Measurements from ENCODE around the gene MPP1.

MPP1 gene

DNA sequence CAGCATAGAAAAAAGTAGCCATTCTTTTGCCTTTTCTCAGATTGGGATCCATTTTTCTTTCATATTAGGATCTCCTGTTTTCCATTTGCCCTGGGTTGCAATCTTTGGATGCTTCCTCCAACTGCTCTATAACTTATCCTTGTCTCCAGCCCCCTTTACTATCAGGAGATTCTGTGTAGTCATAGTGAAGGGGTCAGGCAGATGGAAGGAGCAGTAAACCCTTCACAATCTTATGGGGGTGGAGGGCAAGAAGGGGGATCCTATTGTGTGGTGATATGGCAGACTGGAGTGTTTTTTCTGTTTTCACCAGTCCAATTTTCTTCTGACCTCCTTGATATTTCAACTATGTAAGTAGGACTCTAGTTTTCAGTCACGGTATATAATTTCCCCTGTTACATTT is 30.9 kb upstream of the MPP1 start:
- Histone ChIP-seq H3K27me3 (ENCODE audit: insufficient read depth, poor library complexity, severe bottlenecking) (no peaks in the 10 kb centered on the region), H3K27ac (replicated peaks) (no peak overlapping the region), H3K4me3 (replicated peaks; ENCODE audit: insufficient read depth, low read length) (no peak overlapping the region)
- TF ChIP-seq GABPA (IDR thresholded peaks at IDR 0.05; ENCODE audit: low read depth) (no peak), POLR2AphosphoS5 (IDR thresholded peaks at IDR 0.05; ENCODE audit: low read depth) (no peak)
- TF ChIP-seq, protein P1, sequence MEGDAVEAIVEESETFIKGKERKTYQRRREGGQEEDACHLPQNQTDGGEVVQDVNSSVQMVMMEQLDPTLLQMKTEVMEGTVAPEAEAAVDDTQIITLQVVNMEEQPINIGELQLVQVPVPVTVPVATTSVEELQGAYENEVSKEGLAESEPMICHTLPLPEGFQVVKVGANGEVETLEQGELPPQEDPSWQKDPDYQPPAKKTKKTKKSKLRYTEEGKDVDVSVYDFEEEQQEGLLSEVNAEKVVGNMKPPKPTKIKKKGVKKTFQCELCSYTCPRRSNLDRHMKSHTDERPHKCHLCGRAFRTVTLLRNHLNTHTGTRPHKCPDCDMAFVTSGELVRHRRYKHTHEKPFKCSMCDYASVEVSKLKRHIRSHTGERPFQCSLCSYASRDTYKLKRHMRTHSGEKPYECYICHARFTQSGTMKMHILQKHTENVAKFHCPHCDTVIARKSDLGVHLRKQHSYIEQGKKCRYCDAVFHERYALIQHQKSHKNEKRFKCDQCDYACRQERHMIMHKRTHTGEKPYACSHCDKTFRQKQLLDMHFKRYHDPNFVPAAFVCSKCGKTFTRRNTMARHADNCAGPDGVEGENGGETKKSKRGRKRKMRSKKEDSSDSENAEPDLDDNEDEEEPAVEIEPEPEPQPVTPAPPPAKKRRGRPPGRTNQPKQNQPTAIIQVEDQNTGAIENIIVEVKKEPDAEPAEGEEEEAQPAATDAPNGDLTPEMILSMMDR (IDR thresholded peaks at IDR 0.05; ENCODE audit: insufficient read depth, low read length) = no peak
- no peak for DNase-seq (ENCODE audit: low read depth in 1 of 2, low spot score in 1 of 2)

DNA sequence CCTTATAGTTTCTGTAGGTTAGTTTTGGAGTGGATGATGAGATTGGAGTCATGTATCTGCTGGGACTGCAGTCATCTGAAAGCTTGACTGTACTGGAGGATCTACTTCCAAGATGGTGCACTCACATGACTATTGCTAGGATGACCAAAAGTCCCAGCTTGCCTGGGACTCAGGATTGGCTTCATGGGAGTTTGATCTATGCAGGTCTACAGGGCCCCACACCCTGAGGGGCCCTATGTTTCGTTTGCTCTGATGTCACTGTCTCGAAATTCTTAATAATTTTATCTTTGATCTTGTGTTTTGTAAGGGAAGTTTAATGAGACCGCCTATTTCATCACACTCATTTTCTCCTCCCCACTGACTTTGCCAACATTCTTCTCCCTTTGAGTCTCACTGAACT is 29.3 kb upstream of the MPP1 start, which contains the start of gene SMIM9:
Gene SMIM9, minus strand, starts transcription at position 101 of the 400 bp plus-strand sequence. CDS start 3,806 bp downstream, outside the sequence.
- TF ChIP-seq, protein P2, sequence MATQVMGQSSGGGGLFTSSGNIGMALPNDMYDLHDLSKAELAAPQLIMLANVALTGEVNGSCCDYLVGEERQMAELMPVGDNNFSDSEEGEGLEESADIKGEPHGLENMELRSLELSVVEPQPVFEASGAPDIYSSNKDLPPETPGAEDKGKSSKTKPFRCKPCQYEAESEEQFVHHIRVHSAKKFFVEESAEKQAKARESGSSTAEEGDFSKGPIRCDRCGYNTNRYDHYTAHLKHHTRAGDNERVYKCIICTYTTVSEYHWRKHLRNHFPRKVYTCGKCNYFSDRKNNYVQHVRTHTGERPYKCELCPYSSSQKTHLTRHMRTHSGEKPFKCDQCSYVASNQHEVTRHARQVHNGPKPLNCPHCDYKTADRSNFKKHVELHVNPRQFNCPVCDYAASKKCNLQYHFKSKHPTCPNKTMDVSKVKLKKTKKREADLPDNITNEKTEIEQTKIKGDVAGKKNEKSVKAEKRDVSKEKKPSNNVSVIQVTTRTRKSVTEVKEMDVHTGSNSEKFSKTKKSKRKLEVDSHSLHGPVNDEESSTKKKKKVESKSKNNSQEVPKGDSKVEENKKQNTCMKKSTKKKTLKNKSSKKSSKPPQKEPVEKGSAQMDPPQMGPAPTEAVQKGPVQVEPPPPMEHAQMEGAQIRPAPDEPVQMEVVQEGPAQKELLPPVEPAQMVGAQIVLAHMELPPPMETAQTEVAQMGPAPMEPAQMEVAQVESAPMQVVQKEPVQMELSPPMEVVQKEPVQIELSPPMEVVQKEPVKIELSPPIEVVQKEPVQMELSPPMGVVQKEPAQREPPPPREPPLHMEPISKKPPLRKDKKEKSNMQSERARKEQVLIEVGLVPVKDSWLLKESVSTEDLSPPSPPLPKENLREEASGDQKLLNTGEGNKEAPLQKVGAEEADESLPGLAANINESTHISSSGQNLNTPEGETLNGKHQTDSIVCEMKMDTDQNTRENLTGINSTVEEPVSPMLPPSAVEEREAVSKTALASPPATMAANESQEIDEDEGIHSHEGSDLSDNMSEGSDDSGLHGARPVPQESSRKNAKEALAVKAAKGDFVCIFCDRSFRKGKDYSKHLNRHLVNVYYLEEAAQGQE (IDR thresholded peaks at IDR 0.05; ENCODE audit: insufficient replicate concordance, low read depth) = no peak
- no peak for TF ChIP-seq GABPA (IDR thresholded peaks at IDR 0.05; ENCODE audit: low read depth)
- no peak for TF ChIP-seq SPI1 (IDR thresholded peaks at IDR 0.05; ENCODE audit: borderline replicate concordance, low read depth)
- TF ChIP-seq, protein P1 (IDR thresholded peaks at IDR 0.05; ENCODE audit: insufficient read depth, low read length) = no peak
- TF ChIP-seq POLR2AphosphoS5 (IDR thresholded peaks at IDR 0.05; ENCODE audit: low read depth) = no peak
- H3K27me3 ChIP-seq (ENCODE audit: insufficient read depth, poor library complexity, severe bottlenecking) = no peaks in the 10 kb centered on the region
- no peak for DNase-seq (ENCODE audit: low read depth in 1 of 2, low spot score in 1 of 2)
- H3K27ac ChIP-seq (replicated peaks) = no peak within 1 kb of the TSS
- no peak within 1 kb of the TSS for H3K4me3 ChIP-seq (replicated peaks; ENCODE audit: insufficient read depth, low read length)

DNA sequence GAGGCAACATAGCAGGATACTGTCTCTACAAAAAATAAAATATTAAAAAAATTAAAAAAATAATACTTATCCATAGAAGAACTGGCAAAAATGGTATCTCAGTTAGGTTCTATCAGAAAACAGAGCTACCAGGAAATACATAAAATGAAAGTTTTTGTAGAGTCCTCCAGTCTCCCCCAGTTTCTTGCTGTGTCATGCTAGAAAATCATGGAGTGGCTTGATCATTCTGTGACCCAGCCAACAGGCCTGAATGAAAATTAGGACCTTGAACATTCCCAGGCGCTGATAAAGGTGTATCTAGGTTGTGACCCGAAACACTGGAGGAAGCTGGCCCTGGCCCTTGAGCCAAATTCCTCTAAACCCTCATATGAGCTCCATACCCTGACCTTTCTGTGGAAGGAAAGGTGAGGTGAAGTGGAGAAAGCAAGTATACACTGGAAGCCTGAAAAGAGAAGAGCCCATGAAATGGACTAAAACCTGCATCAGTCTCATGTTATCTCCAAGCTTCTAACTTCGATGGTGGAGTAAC is 28.5 kb upstream of the MPP1 start:
- Histone ChIP-seq H3K4me3 (replicated peaks; ENCODE audit: insufficient read depth, low read length) (no peak overlapping the region), H3K27me3 (ENCODE audit: insufficient read depth, poor library complexity, severe bottlenecking) (no peaks in the 10 kb centered on the region), H3K27ac (replicated peaks) (no peak overlapping the region)
- no peak for DNase-seq (ENCODE audit: low read depth in 1 of 2, low spot score in 1 of 2)
- TF ChIP-seq, protein P2 (IDR thresholded peaks at IDR 0.05; ENCODE audit: insufficient replicate concordance, low read depth) = no peak
- TF ChIP-seq SPI1 (IDR thresholded peaks at IDR 0.05; ENCODE audit: borderline replicate concordance, low read depth) = no peak
- TF ChIP-seq GABPA (IDR thresholded peaks at IDR 0.05; ENCODE audit: low read depth) = no peak
- TF ChIP-seq, protein P1 (IDR thresholded peaks at IDR 0.05; ENCODE audit: insufficient read depth, low read length) = no peak
- TF ChIP-seq POLR2AphosphoS5 (IDR thresholded peaks at IDR 0.05; ENCODE audit: low read depth) = no peak

DNA sequence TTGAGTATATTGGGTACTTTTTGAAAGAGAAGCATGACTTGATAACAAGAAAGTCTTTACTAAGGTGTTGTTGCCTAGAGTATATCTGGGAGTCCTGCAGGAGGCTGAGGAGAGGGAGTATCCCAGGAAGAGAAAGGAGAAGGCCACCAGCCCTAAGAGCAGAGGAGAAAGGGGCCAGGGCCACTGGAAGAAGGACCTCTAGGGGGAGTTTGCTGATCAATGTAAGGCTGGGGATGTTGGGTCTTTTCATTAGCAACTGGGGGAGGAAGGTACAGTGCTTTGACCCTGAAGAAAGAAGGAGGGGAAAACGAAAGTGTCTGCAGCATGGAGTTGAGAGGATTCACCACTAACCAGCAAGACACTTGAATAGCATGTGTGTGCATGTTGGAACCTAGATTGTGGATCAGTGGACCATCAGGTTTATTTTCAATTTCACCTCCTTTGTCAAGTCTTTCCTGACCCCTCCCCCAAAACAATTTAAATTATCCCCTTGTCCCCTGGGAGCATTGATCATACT is 24.7 kb upstream of the MPP1 start:
- TF ChIP-seq GABPA (IDR thresholded peaks at IDR 0.05; ENCODE audit: low read depth) = no peak
- TF ChIP-seq, protein P2 (IDR thresholded peaks at IDR 0.05; ENCODE audit: insufficient replicate concordance, low read depth) = no peak
- no peak for TF ChIP-seq POLR2AphosphoS5 (IDR thresholded peaks at IDR 0.05; ENCODE audit: low read depth)
- no peak for TF ChIP-seq SPI1 (IDR thresholded peaks at IDR 0.05; ENCODE audit: borderline replicate concordance, low read depth)
- TF ChIP-seq, protein P1 (IDR thresholded peaks at IDR 0.05; ENCODE audit: insufficient read depth, low read length) = no peak
- H3K27me3 ChIP-seq (ENCODE audit: insufficient read depth, poor library complexity, severe bottlenecking) = no peaks in the 10 kb centered on the region
- DNase-seq (ENCODE audit: low read depth in 1 of 2, low spot score in 1 of 2) = no peak

More for the DNA sequence above, 24.7 kb upstream of the MPP1 start:
- H3K27ac ChIP-seq (replicated peaks) = no peak overlapping the region
- H3K4me3 ChIP-seq (replicated peaks; ENCODE audit: insufficient read depth, low read length) = no peak overlapping the region

Measured in HL-60 (cell line).